HEK293 (cell line): ENCODE measurements around the gene SYTL2.
"Not testable (repeated sequence)": the region's sequence is repeated elsewhere in the genome, so short reads cannot be mapped to it uniquely, and the experiment has no call there.

ENCODE experiments used
- CTCF ChIP-seq: fragments of 450-650 bp; formaldehyde crosslinking; IDR thresholded peaks from 2 replicates; pipeline ENCODE4 v1.5.1; 2016; ENCODE audit warnings: missing biosample characterization, missing genetic modification characterization
- PATZ1 ChIP-seq: fragments of 450-650 bp; formaldehyde crosslinking; IDR thresholded peaks from 2 replicates; pipeline ENCODE4 v1.5.1; 2016; ENCODE audit warnings: missing biosample characterization, missing genetic modification characterization
- PRDM2 ChIP-seq: fragments of 450-650 bp; formaldehyde crosslinking; IDR thresholded peaks from 2 replicates; pipeline ENCODE4 v1.5.1; 2016; ENCODE audit warnings: missing biosample characterization, missing genetic modification characterization, borderline replicate concordance
- SP2 ChIP-seq: fragments of 450-650 bp; formaldehyde crosslinking; IDR thresholded peaks from 2 replicates; pipeline ENCODE4 v1.5.1; 2016; ENCODE audit warnings: missing biosample characterization, missing genetic modification characterization
- ZBTB49 ChIP-seq: fragments of 450-650 bp; formaldehyde crosslinking; IDR thresholded peaks from 2 replicates; pipeline ENCODE4 v1.5.1; 2016; ENCODE audit warnings: missing biosample characterization, missing genetic modification characterization, low read depth
- ZNF138 ChIP-seq: fragments of 450-650 bp; formaldehyde crosslinking; IDR thresholded peaks from 2 replicates; pipeline ENCODE4 v1.5.1; 2016; ENCODE audit warnings: missing biosample characterization, missing genetic modification characterization, borderline replicate concordance
- ZNF391 ChIP-seq: fragments of 450-650 bp; formaldehyde crosslinking; IDR thresholded peaks from 2 replicates; pipeline ENCODE4 v1.5.1; 2016; ENCODE audit warnings: low read depth, missing biosample characterization, missing genetic modification characterization, borderline replicate concordance
- ZNF398 ChIP-seq: fragments of 450-650 bp; formaldehyde crosslinking; IDR thresholded peaks from 2 replicates; pipeline ENCODE4 v1.5.1; 2017; ENCODE audit warnings: missing biosample characterization, missing genetic modification characterization
- ZNF670 ChIP-seq: fragments of 450-650 bp; formaldehyde crosslinking; IDR thresholded peaks from 2 replicates; pipeline ENCODE4 v1.5.1; 2016; ENCODE audit warnings: missing biosample characterization, missing genetic modification characterization, low read depth
- ZNF701 ChIP-seq: fragments of 450-650 bp; formaldehyde crosslinking; IDR thresholded peaks from 2 replicates; pipeline ENCODE4 v1.5.1; 2016; ENCODE audit warnings: missing biosample characterization, missing genetic modification characterization
- ZNF768 ChIP-seq: fragments of 450-650 bp; formaldehyde crosslinking; IDR thresholded peaks from 2 replicates; pipeline ENCODE4 v1.5.1; 2018; ENCODE audit warnings: missing biosample characterization, mild to moderate bottlenecking, missing genetic modification characterization
- ZNF776 ChIP-seq: fragments of 450-650 bp; formaldehyde crosslinking; IDR thresholded peaks from 2 replicates; pipeline ENCODE4 v1.5.0; 2017; ENCODE audit warnings: missing biosample characterization, missing genetic modification characterization, borderline replicate concordance
- ZNF785 ChIP-seq: fragments of 450-650 bp; formaldehyde crosslinking; IDR thresholded peaks from 2 replicates; pipeline ENCODE4 v1.5.1; 2016; ENCODE audit warnings: missing biosample characterization, missing genetic modification characterization

- not testable (repeated sequence) for TF ChIP-seq ZNF670 (tag by site-specific recombination); ZNF785 (tag by site-specific recombination); CTCF; ZBTB49 (tag by site-specific recombination); ZNF138 (tag by site-specific recombination); ZNF391; ZNF398 (tag by site-specific recombination); ZNF701 (tag by site-specific recombination); ZNF776 (tag by site-specific recombination); PATZ1 (tag by site-specific recombination); PRDM2 (tag by site-specific recombination); SP2 (tag by site-specific recombination); ZNF768 (tag by site-specific recombination)
These were observed 139.8 kb downstream of the SYTL2 start for GRCh38 chr11:85670949-85671663.
